Choroid plexus epithelial cell (primary cell): ENCODE data around the gene ERC2.

Source experiments
- DNase-seq: peaks from one replicate; pipeline ENCODE4 v3.0.0-alpha.2; 2010; ENCODE audit warnings: low read depth
- H3K4me3 ChIP-seq: 2 replicates; pipeline ENCODE4 v1.5.1; 2011; ENCODE audit warnings: low read depth, mild to moderate bottlenecking, control low read depth, low read length, moderate library complexity
- TF ChIP-seq, protein P1 (sequence below): conservative IDR thresholded peaks from 2 replicates; pipeline ENCODE4 v1.5.1; 2011; ENCODE audit warnings: low read depth, mild to moderate bottlenecking, control low read depth, inconsistent platforms, low read length, moderate library complexity

The ERC2 gene

DNA sequence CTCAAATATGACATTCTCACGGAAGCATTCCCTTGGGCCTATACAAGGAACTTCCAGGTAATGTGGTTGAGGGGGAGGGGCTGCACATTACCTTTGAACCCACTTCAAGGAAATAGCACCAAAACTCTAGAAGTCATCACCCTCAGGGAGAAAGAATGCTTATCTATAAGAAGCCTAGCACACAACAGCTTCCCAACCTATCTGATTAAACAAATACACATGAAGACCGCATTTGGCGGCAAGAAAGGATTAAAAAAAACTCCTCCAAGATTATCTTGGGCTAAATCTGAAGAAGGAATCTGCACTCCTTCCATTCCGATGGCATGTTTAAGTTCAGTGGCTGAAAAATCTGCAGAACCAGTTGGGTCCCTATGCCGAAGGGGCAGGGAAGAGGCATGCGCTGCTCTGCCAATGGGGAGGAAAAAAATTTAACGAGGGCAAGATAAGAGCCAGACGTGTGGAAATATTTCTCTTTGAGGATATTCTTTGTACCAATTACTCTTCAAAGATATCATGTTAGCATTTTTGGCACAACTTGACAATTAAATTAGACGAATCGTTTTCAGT lies 899.2 kb downstream of the ERC2 start:
- no peak for DNase-seq
- TF ChIP-seq, protein P1, sequence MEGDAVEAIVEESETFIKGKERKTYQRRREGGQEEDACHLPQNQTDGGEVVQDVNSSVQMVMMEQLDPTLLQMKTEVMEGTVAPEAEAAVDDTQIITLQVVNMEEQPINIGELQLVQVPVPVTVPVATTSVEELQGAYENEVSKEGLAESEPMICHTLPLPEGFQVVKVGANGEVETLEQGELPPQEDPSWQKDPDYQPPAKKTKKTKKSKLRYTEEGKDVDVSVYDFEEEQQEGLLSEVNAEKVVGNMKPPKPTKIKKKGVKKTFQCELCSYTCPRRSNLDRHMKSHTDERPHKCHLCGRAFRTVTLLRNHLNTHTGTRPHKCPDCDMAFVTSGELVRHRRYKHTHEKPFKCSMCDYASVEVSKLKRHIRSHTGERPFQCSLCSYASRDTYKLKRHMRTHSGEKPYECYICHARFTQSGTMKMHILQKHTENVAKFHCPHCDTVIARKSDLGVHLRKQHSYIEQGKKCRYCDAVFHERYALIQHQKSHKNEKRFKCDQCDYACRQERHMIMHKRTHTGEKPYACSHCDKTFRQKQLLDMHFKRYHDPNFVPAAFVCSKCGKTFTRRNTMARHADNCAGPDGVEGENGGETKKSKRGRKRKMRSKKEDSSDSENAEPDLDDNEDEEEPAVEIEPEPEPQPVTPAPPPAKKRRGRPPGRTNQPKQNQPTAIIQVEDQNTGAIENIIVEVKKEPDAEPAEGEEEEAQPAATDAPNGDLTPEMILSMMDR: no peak
- no peak overlapping the region for H3K4me3 ChIP-seq

DNA sequence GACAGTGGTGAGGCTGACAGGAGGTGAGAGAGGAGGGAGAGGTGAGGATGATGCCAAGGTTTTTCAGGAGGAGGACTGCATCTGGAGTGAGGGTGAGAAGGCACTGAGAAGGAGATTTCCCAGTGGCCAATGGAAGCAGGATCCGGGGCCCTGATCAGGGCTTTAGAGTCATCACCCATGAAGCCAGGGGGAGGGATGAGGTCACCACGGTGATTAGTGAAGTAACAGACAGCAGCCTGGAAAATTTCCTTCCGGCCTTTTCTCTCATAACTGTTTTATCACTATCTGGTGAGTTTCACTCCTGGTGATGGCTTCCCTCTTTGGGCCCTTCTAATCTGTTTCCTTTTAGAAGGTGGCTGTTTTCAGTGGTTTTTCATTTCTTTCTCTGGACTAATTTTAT lies 900.7 kb downstream of the ERC2 start:
- DNase-seq: no peak
- TF ChIP-seq, protein P1: no peak
- H3K4me3 ChIP-seq: no peak overlapping the region

DNA sequence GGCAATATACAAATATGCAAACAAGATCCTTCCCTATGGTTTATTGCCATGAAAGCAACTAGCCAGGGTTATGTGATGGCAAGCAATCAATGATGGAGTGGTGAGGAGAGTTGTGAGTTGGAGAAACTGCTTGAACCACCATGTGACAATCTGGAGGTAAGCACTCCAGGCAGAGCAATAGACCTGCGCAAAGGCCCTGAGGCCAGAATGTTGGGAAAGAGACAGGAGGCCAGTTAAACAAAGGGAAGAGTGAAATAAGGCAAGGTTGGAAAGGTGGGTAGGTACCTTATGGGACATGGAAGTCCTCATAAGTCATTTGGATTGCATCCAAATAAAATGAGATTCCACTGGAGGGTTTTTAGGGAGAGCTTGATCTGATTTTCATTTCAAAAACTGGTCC lies 901.1 kb downstream of the ERC2 start:
- DNase-seq: no peak
- TF ChIP-seq, protein P1: no peak
- no peak overlapping the region for H3K4me3 ChIP-seq

DNA sequence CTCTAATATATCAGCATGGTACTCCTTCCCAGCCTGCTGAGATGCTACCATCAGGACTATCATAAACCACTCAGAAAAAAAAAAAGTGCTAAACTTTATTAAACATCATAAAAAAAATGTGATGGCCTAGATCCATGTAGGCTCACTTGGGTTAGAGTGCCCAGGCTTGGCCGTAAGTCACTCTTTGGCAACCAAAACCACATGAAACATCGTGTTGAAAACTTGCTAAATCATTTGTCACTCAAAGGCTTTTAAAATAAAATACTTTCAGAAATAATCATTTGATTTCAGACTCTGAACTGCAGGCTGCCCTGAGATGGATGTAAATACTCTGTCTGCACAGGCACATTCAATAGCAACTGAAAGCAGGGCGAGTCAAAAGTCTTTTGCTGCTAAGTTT lies 902.7 kb downstream of the ERC2 start:
- H3K4me3 ChIP-seq: no peak overlapping the region
- TF ChIP-seq, protein P1: no peak
- DNase-seq: no peak

DNA sequence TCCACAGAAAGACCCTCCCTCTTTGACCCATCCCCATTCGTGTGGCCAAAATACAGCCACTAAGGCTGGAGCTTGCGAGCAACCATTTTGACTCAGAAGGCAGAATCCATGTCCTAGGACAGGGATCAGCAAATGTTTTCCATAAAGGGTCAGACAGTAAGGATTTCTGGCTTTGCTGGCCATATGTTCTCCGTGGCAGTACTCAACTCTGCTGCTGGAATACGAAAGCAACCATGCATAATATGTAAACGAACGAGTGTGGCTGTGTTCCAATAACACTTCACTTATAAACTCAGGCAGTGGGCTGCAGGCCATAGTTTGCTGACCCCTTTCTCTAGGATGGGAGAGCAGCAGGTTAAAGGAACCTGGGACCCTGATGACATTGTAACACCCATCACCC lies 903.5 kb downstream of the ERC2 start:
- DNase-seq: no peak
- TF ChIP-seq, protein P1: no peak
- H3K4me3 ChIP-seq: no peak overlapping the region

DNA sequence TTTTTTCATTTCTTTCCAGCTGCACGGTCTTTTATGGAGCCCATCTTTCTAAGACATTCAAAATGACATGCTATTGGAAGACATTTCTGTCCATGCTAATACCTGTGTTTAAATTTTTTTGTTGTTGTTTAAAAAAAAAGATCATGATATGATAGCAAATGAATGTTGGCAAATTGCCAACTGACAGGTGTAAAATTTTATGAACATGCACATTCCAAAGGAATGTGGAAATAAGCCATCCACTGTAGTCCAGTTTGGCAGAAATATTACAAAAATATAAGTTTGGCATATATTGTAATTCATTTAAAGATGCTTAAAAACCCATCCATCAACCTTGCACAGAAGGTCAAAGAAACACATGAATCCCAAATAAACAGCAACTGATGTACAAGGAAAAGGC lies 905.6 kb downstream of the ERC2 start:
- no peak for DNase-seq
- no peak overlapping the region for H3K4me3 ChIP-seq
- TF ChIP-seq, protein P1: no peak
